DMS 273 (cell line): ENCODE measurements around the gene TAAR5.
"Not testable (repeated sequence)": the region's sequence is repeated elsewhere in the genome, so short reads cannot be mapped to it uniquely, and the experiment has no call there.

Experiments
- DNase-seq: peaks from one replicate; lab custom pipeline; 2025; ENCODE audit not compliant: unreplicated experiment; lab: John Stamatoyannopoulos, UW

Gene TAAR5

DNA sequence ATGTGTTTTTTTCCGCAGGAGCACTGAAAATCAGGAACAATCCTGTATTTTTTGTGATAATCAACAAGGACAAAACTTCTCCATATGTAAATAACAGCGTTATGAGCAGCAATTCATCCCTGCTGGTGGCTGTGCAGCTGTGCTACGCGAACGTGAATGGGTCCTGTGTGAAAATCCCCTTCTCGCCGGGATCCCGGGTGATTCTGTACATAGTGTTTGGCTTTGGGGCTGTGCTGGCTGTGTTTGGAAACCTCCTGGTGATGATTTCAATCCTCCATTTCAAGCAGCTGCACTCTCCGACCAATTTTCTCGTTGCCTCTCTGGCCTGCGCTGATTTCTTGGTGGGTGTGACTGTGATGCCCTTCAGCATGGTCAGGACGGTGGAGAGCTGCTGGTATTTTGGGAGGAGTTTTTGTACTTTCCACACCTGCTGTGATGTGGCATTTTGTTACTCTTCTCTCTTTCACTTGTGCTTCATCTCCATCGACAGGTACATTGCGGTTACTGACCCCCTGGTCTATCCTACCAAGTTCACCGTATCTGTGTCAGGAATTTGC is 19.2 kb downstream of the TAAR5 start, which contains the start of gene TAAR6:
TSS of gene TAAR6 (plus strand) at position 102 of the 557 bp plus-strand sequence. CDS start at position 102, 0 bp downstream.
- DNase-seq = no peak

- DNase-seq = no peak
Observed at GRCh38 chr6:132569170-132569569, 20.4 kb downstream of the TAAR5 start.

GRCh38 chr6:132568611-132569010 is 20.9 kb downstream of the TAAR5 start:
- DNase-seq = no peak

DNA sequence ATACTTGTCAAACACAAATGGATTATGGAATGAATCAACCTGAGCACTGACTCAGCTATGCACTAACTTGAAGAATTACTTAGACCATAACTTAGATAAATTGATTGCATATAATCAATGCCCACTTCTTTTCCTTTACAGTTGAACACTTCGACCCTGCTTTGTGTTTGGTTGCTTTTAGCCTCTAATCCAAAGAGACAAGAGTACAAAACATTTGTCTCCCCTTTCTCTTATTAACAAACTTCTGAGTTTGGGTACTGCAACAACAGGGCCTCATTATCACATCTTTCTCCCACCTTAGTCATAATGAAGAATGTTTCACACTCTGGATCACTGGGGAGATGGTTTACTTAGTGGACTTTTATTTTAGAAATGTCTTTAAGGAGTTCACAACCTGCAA is 22.0 kb downstream of the TAAR5 start:
- no peak for DNase-seq

DNA sequence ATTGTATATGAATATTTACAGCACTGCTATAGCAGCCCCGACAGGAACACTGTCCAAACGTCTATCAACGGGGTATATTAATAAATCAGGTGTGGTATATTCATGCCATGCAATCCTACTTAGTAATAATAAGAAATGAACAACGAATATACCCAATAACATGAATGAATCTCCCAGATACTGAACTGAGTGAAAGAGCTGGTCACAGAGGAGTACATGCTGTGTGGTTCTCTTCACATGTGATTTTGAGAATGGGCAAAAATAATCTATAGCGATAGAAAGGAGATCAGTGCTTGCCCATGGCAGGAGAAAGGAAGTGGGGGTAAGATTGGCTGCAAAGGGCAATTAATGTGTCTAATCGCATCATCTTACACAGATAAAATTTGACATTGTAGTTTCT is 23.1 kb downstream of the TAAR5 start:
- DNase-seq = no peak

GRCh38 chr6:132560087-132560486 is 29.5 kb downstream of the TAAR5 start:
- not testable (repeated sequence) for DNase-seq

GRCh38 chr6:132552372-132552771 is 37.2 kb downstream of the TAAR5 start, which contains the start of gene TAAR8:
TSS of gene TAAR8 (plus strand) at chr6:132552672. CDS start at chr6:132552693, 21 bp downstream.
- DNase-seq = no peak

- no peak for DNase-seq
Observed at GRCh38 chr6:132551214-132551613, 38.3 kb downstream of the TAAR5 start.

GRCh38 chr6:132548746-132549463 is 40.6 kb downstream of the TAAR5 start:
- DNase-seq = no peak

GRCh38 chr6:132544826-132545225 is 44.7 kb downstream of the TAAR5 start:
- DNase-seq = no peak
